Esophagus squamous epithelium (tissue), 5 donors: Measurements from ENCODE around the gene BZW2. TPM values are rescaled to one million over a fixed set of nuclear protein-coding genes. Genes with fewer than 3 reads are reported as not detected.

ENCODE experiments used
- DNase-seq: peaks from one replicate; lab custom pipeline; 2025; lab: John Stamatoyannopoulos, UW
- H3K27ac ChIP-seq, 4 donors: fragments of 200-600 bp; sonication (generic); one replicate each; pipeline ENCODE4 v1.5.1; 2016 to 2019; ENCODE audit warnings: mild to moderate bottlenecking in 1 of 4
- H3K27me3 ChIP-seq, 4 donors: fragments of 200-600 bp; sonication (generic); 1 replicate in 3 of 4; 2 replicates in 1 of 4; pipeline versions ENCODE4 v1.5.1 to v1.6.0; 2017 to 2021; ENCODE audit warnings: antibody characterized with exemption in 1 of 4
- H3K36me3 ChIP-seq, 3 donors: fragments of 200-600 bp; sonication (generic); one replicate each; pipeline ENCODE4 v1.5.1; 2016 to 2019
- H3K4me1 ChIP-seq, 3 donors: fragments of 200-600 bp; sonication (generic); one replicate each; pipeline ENCODE4 v1.5.1; 2017 to 2019
- H3K4me3 ChIP-seq, 4 donors: fragments of 200-600 bp; sonication (generic); 1 replicate in 3 of 4; 2 replicates in 1 of 4; pipeline ENCODE4 v1.5.1; 2016 to 2019; ENCODE audit warnings: mild to moderate bottlenecking in 2 of 4, moderate library complexity in 1 of 4
- H3K9me3 ChIP-seq, 3 donors: fragments of 200-600 bp; sonication (generic); one replicate each; pipeline ENCODE4 v1.5.1; 2016 to 2019
- POLR2A ChIP-seq, 4 donors: fragments of 450-650 bp; IDR thresholded peaks; one replicate each; pipeline ENCODE4 v1.6.1; 2017; ENCODE audit warnings: antibody characterized with exemption in 4 of 4, mild to moderate bottlenecking in 4 of 4, moderate library complexity in 3 of 4
- WGBS, 2 donors: methylation state at CpG; one replicate each; pipeline ENCODE4 v1.1.5; 2018; 5-methylcytosine and 5-hydroxymethylcytosine counted together
- intact Hi-C: fragments of 100-400 bp; cut with DNase I; formaldehyde crosslinking; loops from one replicate; pipeline ENCODE4 v1.15.0; 2022
- total RNA-seq, 4 donors: library from RNA; depleted of rRNA; stranded (reverse); fragments of >200 nt; gene quantifications; one replicate each; pipeline ENCODE4 v1.1.0, GENCODE V29; 2016
- TF ChIP-seq, protein P1 (sequence below), 6 experiments: fragments of 450-650 bp in 4 of 6; fragments of 200-600 bp in 2 of 6; sonication (generic) in 2 of 6; IDR thresholded peaks; one replicate each; pipeline ENCODE4 v1.5.1; 2016 to 2019; ENCODE audit warnings: antibody characterized with exemption in 6 of 6, mild to moderate bottlenecking in 4 of 6, moderate library complexity in 4 of 6
- donor health status: DM: yes; HTN: yes; CAD: no.

BZW2 gene
- total RNA-seq, 4 donors from 2014 or later = 38.2 to 79.5 (median 69.6) TPM

DNA sequence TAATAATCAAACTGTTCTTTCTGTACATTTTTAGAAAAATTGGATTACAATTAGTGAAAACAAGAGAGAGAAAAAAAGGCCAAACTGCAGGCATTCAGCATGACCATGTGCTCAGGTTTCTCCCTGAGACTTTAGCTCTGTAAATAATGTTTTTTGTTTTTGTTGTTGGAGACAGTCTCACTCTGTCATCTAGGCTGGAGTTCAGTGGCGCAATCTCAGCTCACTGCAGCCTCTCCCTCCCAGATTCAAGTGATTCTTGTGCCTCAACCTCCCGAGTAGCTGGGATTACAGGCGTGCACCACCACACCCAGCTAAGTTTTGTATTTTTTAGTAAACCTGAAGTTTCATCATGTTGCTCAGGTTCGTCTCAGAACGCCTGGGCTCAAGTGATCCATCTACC, 23.0 kb downstream of the BZW2 start:
- Histone ChIP-seq H3K4me3 (no peak overlapping the region), H3K9me3 (no peaks in the 10 kb centered on the region), H3K4me1 (peaks cover 10 to 37% (median 17%) of the 10 kb centered on the region in 3 donors), H3K36me3 (peaks cover 0 to 9% (median 0%) of the 10 kb centered on the region in 3 donors), H3K27ac (peak overlapping the region; percentile 67 to 85 (median 84)), H3K27me3 (no peaks in the 10 kb centered on the region)
- DNase-seq = no peak
- intact Hi-C loops = no loop called here
- whole genome bisulfite sequencing, 2 donors = 75 to 84% methylated on average over 5 of the region's 5 CpGs
- no peak for TF ChIP-seq POLR2A (IDR thresholded peaks at IDR 0.05)

DNA sequence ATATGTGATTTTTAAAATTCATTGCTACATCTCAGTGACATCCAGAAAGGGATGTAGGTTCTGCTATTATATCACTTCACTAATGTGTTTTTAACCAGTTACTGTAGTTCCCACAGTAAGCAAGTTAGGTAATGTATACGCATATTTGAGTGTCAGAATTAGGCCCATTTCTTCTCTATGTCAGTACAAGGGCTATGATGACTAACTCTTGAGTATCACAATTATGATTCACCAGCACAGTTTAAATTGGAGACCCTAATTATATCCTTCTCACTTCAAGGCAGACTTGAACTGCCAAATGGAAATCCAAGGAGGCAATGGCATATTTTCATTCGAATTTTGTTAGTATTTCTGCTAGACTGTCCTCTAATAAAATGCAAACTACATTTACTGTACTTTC, 23.6 kb downstream of the BZW2 start:
- Histone ChIP-seq H3K9me3 (no peaks in the 10 kb centered on the region), H3K27ac (peak overlapping the region in 3 of 4 donors; percentile 67 to 85 (median 85)), H3K27me3 (no peaks in the 10 kb centered on the region), H3K4me3 (no peak overlapping the region), H3K4me1 (peaks cover 10 to 37% (median 17%) of the 10 kb centered on the region in 3 donors), H3K36me3 (peaks cover 0 to 15% (median 0%) of the 10 kb centered on the region in 3 donors)
- no peak for TF ChIP-seq POLR2A (IDR thresholded peaks at IDR 0.05)
- TF ChIP-seq, protein P1, sequence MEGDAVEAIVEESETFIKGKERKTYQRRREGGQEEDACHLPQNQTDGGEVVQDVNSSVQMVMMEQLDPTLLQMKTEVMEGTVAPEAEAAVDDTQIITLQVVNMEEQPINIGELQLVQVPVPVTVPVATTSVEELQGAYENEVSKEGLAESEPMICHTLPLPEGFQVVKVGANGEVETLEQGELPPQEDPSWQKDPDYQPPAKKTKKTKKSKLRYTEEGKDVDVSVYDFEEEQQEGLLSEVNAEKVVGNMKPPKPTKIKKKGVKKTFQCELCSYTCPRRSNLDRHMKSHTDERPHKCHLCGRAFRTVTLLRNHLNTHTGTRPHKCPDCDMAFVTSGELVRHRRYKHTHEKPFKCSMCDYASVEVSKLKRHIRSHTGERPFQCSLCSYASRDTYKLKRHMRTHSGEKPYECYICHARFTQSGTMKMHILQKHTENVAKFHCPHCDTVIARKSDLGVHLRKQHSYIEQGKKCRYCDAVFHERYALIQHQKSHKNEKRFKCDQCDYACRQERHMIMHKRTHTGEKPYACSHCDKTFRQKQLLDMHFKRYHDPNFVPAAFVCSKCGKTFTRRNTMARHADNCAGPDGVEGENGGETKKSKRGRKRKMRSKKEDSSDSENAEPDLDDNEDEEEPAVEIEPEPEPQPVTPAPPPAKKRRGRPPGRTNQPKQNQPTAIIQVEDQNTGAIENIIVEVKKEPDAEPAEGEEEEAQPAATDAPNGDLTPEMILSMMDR (IDR thresholded peaks at IDR 0.05) = no peak
- 70 to 83% methylated on average over 2 of the region's 2 CpGs for WGBS, 2 donors
- no peak for DNase-seq
- intact Hi-C loops = no loop called here

DNA sequence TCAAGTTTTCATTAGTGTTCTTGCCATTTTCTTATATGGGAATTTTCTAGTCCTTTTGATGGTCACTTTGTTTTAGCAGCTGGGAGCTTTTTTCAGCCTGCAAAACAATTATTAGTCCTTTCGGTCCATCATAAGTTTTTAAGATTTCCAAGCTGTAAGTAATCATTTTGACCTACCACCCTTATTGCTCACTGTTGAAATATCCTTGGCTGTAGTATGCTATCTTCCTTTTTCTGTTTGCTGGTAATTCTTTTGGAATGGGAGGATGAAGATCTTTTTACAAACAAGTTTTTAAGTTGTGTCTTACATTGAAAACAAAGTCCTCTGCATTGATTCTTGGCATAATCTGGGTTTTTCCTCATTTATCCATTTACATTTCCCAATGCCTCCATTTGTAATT, 24.0 kb downstream of the BZW2 start:
- WGBS, 2 donors = 58 to 82% methylated on average over 1 of the region's 1 CpG
- TF ChIP-seq, protein P1 (IDR thresholded peaks at IDR 0.05) = no peak
- TF ChIP-seq POLR2A (IDR thresholded peaks at IDR 0.05) = no peak

DNA sequence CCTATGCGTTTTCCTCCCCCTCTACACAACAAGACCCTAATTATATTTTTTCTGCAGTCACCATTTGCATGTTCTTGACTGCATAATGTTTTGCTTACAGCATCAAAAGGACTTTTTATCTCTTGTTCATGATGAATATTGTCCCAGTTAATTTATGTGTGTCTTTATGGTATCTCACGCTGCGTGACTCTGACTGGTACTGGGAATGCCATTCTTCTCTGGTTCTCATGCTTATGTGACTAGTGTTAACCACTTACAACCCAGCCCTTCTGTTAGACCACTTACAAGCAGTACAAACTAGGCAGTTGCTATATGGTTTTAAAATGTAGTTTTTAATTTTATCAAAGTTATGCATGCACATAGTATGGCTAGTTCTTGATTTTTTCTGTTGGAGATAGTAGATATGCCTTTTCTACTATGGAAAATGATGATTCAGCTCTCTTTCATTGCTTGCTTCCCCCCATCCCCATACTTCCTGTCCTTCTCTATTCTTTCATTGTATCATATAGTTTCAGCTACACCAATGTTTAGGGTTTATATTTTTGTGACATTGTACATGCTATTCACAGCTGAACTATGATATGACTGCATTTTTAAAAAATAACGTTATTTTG, 24.9 kb downstream of the BZW2 start:
- no peak for DNase-seq
- no peaks in the 10 kb centered on the region for H3K27me3 ChIP-seq
- TF ChIP-seq, protein P1 (IDR thresholded peaks at IDR 0.05) = no peak
- TF ChIP-seq POLR2A (IDR thresholded peaks at IDR 0.05) = no peak
- peaks cover 0 to 27% (median 0%) of the 10 kb centered on the region in 3 donors for H3K36me3 ChIP-seq
- WGBS, 2 donors = 93 to 97% methylated on average over 4 of the region's 4 CpGs
- no peak overlapping the region for H3K4me3 ChIP-seq
- H3K4me1 ChIP-seq = peaks cover 10 to 37% (median 17%) of the 10 kb centered on the region in 3 donors
- H3K27ac ChIP-seq = peak overlapping the region in 1 of 4 donors; percentile 85
- intact Hi-C loops = no loop called here
- no peaks in the 10 kb centered on the region for H3K9me3 ChIP-seq

More for the DNA sequence above, 24.0 kb downstream of the BZW2 start:
- Histone ChIP-seq H3K4me3 (no peak overlapping the region), H3K27me3 (no peaks in the 10 kb centered on the region), H3K36me3 (peaks cover 0 to 19% (median 0%) of the 10 kb centered on the region in 3 donors), H3K4me1 (peaks cover 10 to 37% (median 17%) of the 10 kb centered on the region in 3 donors), H3K9me3 (no peaks in the 10 kb centered on the region), H3K27ac (peak overlapping the region in 2 of 4 donors; percentile 85)
- intact Hi-C loops = no loop called here
- DNase-seq = no peak

DNA sequence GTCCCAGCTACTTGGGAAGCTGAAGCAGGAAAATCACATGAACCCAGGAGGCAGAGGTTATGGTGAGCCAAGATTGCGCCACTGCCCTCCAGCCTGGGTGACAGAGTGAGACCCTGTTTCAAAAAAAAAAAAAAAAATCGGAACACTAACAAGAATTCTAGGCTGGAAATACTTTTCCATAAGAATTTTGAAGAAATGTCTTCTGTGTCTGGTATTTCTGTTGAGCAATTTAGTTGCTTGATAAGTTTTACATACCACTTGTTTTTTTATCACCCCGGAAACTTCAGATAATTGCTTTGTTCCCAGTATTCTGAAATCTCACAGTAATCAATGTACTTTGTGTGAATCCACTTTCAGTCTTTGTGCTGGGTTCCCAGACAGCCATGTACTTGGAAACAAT, 25.8 kb downstream of the BZW2 start:
- no peaks in the 10 kb centered on the region for H3K27me3 ChIP-seq
- 95 to 96% methylated on average over 3 of the region's 3 CpGs for WGBS, 2 donors
- TF ChIP-seq, protein P1 (IDR thresholded peaks at IDR 0.05) = no peak
- TF ChIP-seq POLR2A (IDR thresholded peaks at IDR 0.05) = no peak
- no peaks in the 10 kb centered on the region for H3K9me3 ChIP-seq
- H3K4me1 ChIP-seq = peaks cover 10 to 33% (median 16%) of the 10 kb centered on the region in 3 donors
- H3K36me3 ChIP-seq = peaks cover 0 to 31% (median 0%) of the 10 kb centered on the region in 3 donors
- H3K4me3 ChIP-seq = no peak overlapping the region
- intact Hi-C loops = no loop called here
- H3K27ac ChIP-seq = no peak overlapping the region
- no peak for DNase-seq
